Smooth muscle cell (in vitro differentiated cells): ENCODE measurements around the gene MATR3. TPM values are rescaled to one million over a fixed set of nuclear protein-coding genes. Genes with fewer than 3 reads are reported as not detected.

ENCODE experiments used
- DNase-seq: peaks from one replicate; lab custom pipeline; 2025; ENCODE audit not compliant: unreplicated experiment; lab: John Stamatoyannopoulos, UW
- H2AFZ ChIP-seq: fragments of 200-600 bp; sonication (generic); 2 replicates; pipeline ENCODE4 v1.6.0; 2016; ENCODE audit warnings: antibody characterized with exemption, low read depth, mild to moderate bottlenecking
- H3F3A ChIP-seq: fragments of 200-600 bp; sonication (generic); 2 replicates; pipeline ENCODE4 v1.6.0; 2017; ENCODE audit warnings: antibody characterized with exemption, low read depth
- H3K27ac ChIP-seq: fragments of 200-600 bp; sonication (generic); 2 replicates; pipeline ENCODE4 v1.5.1; 2016; ENCODE audit warnings: low read depth, mild to moderate bottlenecking
- H3K27me3 ChIP-seq: fragments of 200-600 bp; sonication (generic); 2 replicates; pipeline ENCODE4 v1.6.1; 2016; ENCODE audit warnings: low read depth, mild to moderate bottlenecking
- H3K36me3 ChIP-seq: fragments of 200-600 bp; sonication (generic); 2 replicates; pipeline ENCODE4 v1.5.1; 2016; ENCODE audit warnings: low read depth
- H3K4me1 ChIP-seq: fragments of 200-600 bp; sonication (generic); 2 replicates; pipeline ENCODE4 v1.5.1; 2016; ENCODE audit warnings: low read depth
- H3K4me2 ChIP-seq: fragments of 200-600 bp; sonication (generic); 2 replicates; pipeline ENCODE4 v1.6.0; 2016; ENCODE audit warnings: mild to moderate bottlenecking
- H3K4me3 ChIP-seq: fragments of 200-600 bp; sonication (generic); 2 replicates; pipeline ENCODE4 v1.5.1; 2016; ENCODE audit warnings: mild to moderate bottlenecking
- H3K79me2 ChIP-seq: fragments of 200-600 bp; sonication (generic); 2 replicates; pipeline ENCODE4 v1.6.0; 2016; ENCODE audit warnings: low read depth, mild to moderate bottlenecking
- H3K9ac ChIP-seq: fragments of 200-600 bp; sonication (generic); 2 replicates; pipeline ENCODE4 v1.6.0; 2016; ENCODE audit warnings: low read depth
- H3K9me3 ChIP-seq: fragments of 200-600 bp; sonication (generic); replicated peaks from 2 replicates; pipeline ENCODE4 v1.5.1; 2016; ENCODE audit warnings: low read depth
- H4K20me1 ChIP-seq: fragments of 200-600 bp; sonication (generic); 2 replicates; pipeline ENCODE4 v1.6.0; 2016; ENCODE audit warnings: low read depth
- CTCF ChIP-seq: fragments of 200-600 bp; sonication (generic); IDR thresholded peaks from 2 replicates; pipeline ENCODE4 v1.5.1; 2017; ENCODE audit warnings: borderline replicate concordance, mild to moderate bottlenecking, antibody characterized with exemption; ENCODE audit not compliant: insufficient read depth, poor library complexity, severe bottlenecking
- WGBS: methylation state at CpG from one replicate; pipeline ENCODE4 v1.1.7; 2016; ENCODE audit warnings: low lambda C conversion rate; 5-methylcytosine and 5-hydroxymethylcytosine counted together
- polyA plus RNA-seq: library from polyadenylated mRNA; unstranded; fragments of >200 nt; fragmentation: Nextera tagmentation; extraction: Ambion mirVana; gene quantifications from 2 replicates; pipeline ENCODE4 v1.2.1, GENCODE V29; 2016
- total RNA-seq: library from RNA; depleted of rRNA; stranded (reverse); fragments of >200 nt; gene quantifications from 2 replicates; pipeline ENCODE4 v1.2.3, GENCODE V29; 2014

MATR3 gene
- total and polyA plus RNA-seq, 2 experiments from 2014 or later: 169 to 267 TPM

GRCh38 chr5:139297439-139298133 is 4.0 kb downstream of the MATR3 start:
- Histone ChIP-seq H3K4me2 (peak overlapping the region; percentile 96), H3K36me3 (no peaks in the 10 kb centered on the region), H3K9ac (no peak overlapping the region), H3K4me3 (no peak overlapping the region), H3K27me3 (no peaks in the 10 kb centered on the region), H3K79me2 (peaks cover 86% of the 10 kb centered on the region), H3K4me1 (peaks cover 27% of the 10 kb centered on the region), H4K20me1 (peaks cover 82% of the 10 kb centered on the region), H3K27ac (no peak overlapping the region), H3K9me3 (no peaks in the 10 kb centered on the region), H3F3A (peaks cover 13% of the 10 kb centered on the region), H2AFZ (no peak overlapping the region)
- DNase-seq: no peak
- WGBS: 80% methylated on average over 2 of the region's 2 CpGs
- TF ChIP-seq CTCF: no peak

GRCh38 chr5:139298242-139298641 is 4.7 kb downstream of the MATR3 start:
- no peaks in the 10 kb centered on the region for H3K36me3 ChIP-seq
- no peak for TF ChIP-seq CTCF
- H3K9ac ChIP-seq: no peak overlapping the region
- no peak overlapping the region for H3K27ac ChIP-seq
- WGBS: 82% methylated on average over 11 of the region's 11 CpGs
- peaks cover 89% of the 10 kb centered on the region for H4K20me1 ChIP-seq
- no peak overlapping the region for H2AFZ ChIP-seq
- no peak overlapping the region for H3K4me3 ChIP-seq
- H3K27me3 ChIP-seq: no peaks in the 10 kb centered on the region
- DNase-seq: no peak
- no peaks in the 10 kb centered on the region for H3K9me3 ChIP-seq
- H3K4me1 ChIP-seq: peaks cover 30% of the 10 kb centered on the region
- H3K79me2 ChIP-seq: peaks cover 93% of the 10 kb centered on the region
- H3K4me2 ChIP-seq: no peak overlapping the region
- H3F3A ChIP-seq: peaks cover 13% of the 10 kb centered on the region

DNA sequence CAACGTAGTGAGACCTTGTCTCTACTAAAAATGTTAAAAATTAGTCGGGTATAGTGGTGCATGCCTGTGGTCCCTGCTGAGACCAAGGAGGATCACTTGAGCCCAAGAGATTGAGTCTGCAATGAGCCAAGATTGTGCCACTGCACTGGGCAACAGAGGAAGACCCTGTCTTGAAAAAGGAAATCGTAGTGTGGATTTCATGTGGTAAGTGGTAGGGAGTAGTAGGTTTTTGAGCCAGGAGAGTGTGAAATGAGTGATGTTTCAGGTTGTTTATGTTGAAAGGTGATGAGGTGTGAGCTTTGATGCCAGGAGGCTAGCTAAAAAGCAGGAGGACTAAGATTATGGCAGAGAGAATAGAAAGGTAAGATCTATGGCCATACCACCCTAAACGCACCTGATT is 5.9 kb downstream of the MATR3 start:
- H3K4me1 ChIP-seq: peaks cover 39% of the 10 kb centered on the region
- H3K27ac ChIP-seq: no peak overlapping the region
- H3K4me2 ChIP-seq: no peak overlapping the region
- H3K9ac ChIP-seq: no peak overlapping the region
- H3K79me2 ChIP-seq: peaks cover 100% of the 10 kb centered on the region
- no peak for TF ChIP-seq CTCF
- H3K4me3 ChIP-seq: no peak overlapping the region
- WGBS: 83% methylated on average over 4 of the region's 4 CpGs
- H3K27me3 ChIP-seq: no peaks in the 10 kb centered on the region
- H2AFZ ChIP-seq: no peak overlapping the region
- H4K20me1 ChIP-seq: peaks cover 100% of the 10 kb centered on the region
- no peak for DNase-seq
- H3K9me3 ChIP-seq: no peaks in the 10 kb centered on the region
- H3F3A ChIP-seq: peaks cover 9% of the 10 kb centered on the region
- H3K36me3 ChIP-seq: no peaks in the 10 kb centered on the region

GRCh38 chr5:139301808-139302499 is 8.4 kb downstream of the MATR3 start:
- H3K9me3 ChIP-seq: no peaks in the 10 kb centered on the region
- no peak for DNase-seq
- peaks cover 100% of the 10 kb centered on the region for H3K79me2 ChIP-seq
- 61% methylated on average over 7 of the region's 7 CpGs for WGBS
- no peak overlapping the region for H3K4me3 ChIP-seq
- no peak overlapping the region for H3K9ac ChIP-seq
- peaks cover 25% of the 10 kb centered on the region for H3K4me1 ChIP-seq
- peaks cover 100% of the 10 kb centered on the region for H4K20me1 ChIP-seq
- no peaks in the 10 kb centered on the region for H3K27me3 ChIP-seq
- peak overlapping the region; percentile 45 for H3K27ac ChIP-seq
- H3F3A ChIP-seq: no peaks in the 10 kb centered on the region
- H2AFZ ChIP-seq: no peak overlapping the region
- H3K36me3 ChIP-seq: no peaks in the 10 kb centered on the region
- no peak overlapping the region for H3K4me2 ChIP-seq
- no peak for TF ChIP-seq CTCF
